GM12875 (cell line): Measurements from ENCODE around the gene SFI1.

ENCODE experiments used
- H3K4me3 ChIP-seq: one replicate; pipeline ENCODE4 v1.5.1; 2011; ENCODE audit warnings: low read depth, low read length, control low read depth
- CTCF ChIP-seq: IDR thresholded peaks from 2 replicates; pipeline ENCODE4 v1.5.1; 2011; ENCODE audit warnings: low read depth, mild to moderate bottlenecking, control low read depth, inconsistent platforms, low read length, moderate library complexity, borderline replicate concordance; ENCODE audit not compliant: insufficient read depth

SFI1 gene

GRCh38 chr22:31567702-31568101 lies 71.4 kb downstream of the SFI1 start:
- no peak overlapping the region for H3K4me3 ChIP-seq
- TF ChIP-seq CTCF: no peak

GRCh38 chr22:31569126-31569525 lies 72.8 kb downstream of the SFI1 start:
- TF ChIP-seq CTCF: no peak

GRCh38 chr22:31572939-31573338 lies 76.6 kb downstream of the SFI1 start:
- H3K4me3 ChIP-seq: no peak overlapping the region

More at GRCh38 chr22:31569126-31569525, 72.8 kb downstream of the SFI1 start:
- H3K4me3 ChIP-seq: no peak overlapping the region

GRCh38 chr22:31574055-31574670 lies 77.8 kb downstream of the SFI1 start:
- H3K4me3 ChIP-seq: no peak overlapping the region
- TF ChIP-seq CTCF: no peak

More at GRCh38 chr22:31572939-31573338, 76.6 kb downstream of the SFI1 start:
- TF ChIP-seq CTCF: no peak

DNA sequence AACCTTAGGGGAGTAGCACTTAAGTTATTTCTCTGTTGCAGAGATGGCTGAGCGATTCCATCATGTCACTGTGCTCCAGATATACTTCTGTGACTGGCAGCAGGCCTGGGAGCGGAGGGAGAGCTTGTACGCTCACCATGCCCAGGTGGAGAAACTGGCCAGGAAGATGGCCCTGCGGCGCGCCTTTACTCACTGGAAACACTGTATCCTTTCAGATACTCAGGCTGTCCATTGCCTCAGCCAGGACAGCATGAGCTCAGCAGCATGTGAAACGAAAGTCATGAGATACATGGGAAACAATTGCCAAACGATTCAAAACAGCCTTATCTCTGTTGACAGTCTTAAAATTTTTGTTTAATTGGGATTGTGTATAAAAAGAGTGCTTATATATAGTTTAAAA lies 78.9 kb downstream of the SFI1 start:
- TF ChIP-seq CTCF: no peak
- no peak overlapping the region for H3K4me3 ChIP-seq

DNA sequence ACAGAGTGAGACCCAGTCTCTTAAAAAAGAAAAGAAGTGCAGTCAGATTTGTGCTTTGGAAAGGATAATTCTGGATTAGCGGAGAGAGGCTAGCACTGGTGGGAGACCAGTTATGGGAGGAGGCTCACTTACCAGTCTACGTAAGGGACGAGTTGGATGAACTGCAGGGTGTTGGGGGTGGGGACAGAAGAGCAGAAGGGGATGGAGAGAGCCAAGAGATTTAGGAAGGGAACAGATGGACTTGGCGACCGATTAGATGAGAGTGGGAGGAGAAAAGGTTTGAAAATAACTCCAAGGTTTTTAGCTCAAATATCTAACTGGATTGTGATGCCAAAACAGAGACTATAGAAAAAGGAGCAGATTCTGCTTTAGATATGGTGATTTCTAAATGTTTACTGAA lies 81.4 kb downstream of the SFI1 start:
- no peak overlapping the region for H3K4me3 ChIP-seq
- no peak for TF ChIP-seq CTCF

DNA sequence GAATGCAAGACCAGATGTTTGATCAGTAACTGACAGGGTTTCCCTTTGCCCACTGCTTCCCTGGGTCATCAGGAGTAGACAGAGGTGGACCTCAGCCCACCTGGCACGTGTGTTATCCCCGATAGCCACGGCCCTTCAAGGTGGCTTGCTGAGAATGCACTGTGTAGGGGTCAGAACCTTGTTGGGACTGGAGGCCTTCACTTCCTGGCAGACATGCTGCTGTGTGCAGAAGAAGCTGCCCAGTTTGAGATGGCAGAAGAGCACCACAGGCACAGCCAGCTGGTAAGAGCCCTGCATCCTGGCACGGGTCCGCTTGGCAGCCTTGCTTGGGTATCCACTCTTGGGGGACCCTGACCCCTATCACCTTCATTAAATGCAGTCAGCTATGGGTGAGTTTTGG lies 81.8 kb downstream of the SFI1 start:
- no peak overlapping the region for H3K4me3 ChIP-seq

More for the DNA sequence above, 81.8 kb downstream of the SFI1 start:
- TF ChIP-seq CTCF: no peak
